Left ventricle myocardium inferior (tissue), 1 donor: ENCODE results near the gene EFNA5. TPM values are rescaled to one million over a fixed set of nuclear protein-coding genes. Genes with fewer than 3 reads are reported as not detected.

Experiments used
- DNase-seq: peaks from one replicate; pipeline ENCODE4 v3.0.0-alpha.2; 2020
- H3K27ac ChIP-seq: fragments of 200-600 bp; replicated peaks from 2 replicates; pipeline ENCODE4 v1.8.0; 2021
- H3K27me3 ChIP-seq: fragments of 200-600 bp; 2 replicates; pipeline ENCODE4 v1.8.0; 2021; ENCODE audit warnings: low read depth
- H3K36me3 ChIP-seq: fragments of 200-600 bp; 2 replicates; pipeline ENCODE4 v1.8.0; 2021
- H3K4me1 ChIP-seq: fragments of 200-600 bp; 2 replicates; pipeline ENCODE4 v1.8.0; 2021
- H3K4me3 ChIP-seq: fragments of 200-600 bp; 2 replicates; pipeline ENCODE4 v1.8.0; 2021; ENCODE audit warnings: mild to moderate bottlenecking, moderate library complexity
- H3K9me3 ChIP-seq: fragments of 200-600 bp; replicated peaks from 2 replicates; pipeline ENCODE4 v1.8.0; 2021
- CTCF ChIP-seq: fragments of 200-600 bp; IDR thresholded peaks from 2 replicates; pipeline ENCODE4 v1.8.0; 2021; ENCODE audit warnings: antibody characterized with exemption, mild to moderate bottlenecking, borderline replicate concordance
- intact Hi-C: fragments of 100-400 bp; cut with micrococcal nuclease; formaldehyde crosslinking; loops from one replicate; pipeline ENCODE4 v1.11.0; 2022
- total RNA-seq: library from RNA; stranded (reverse); fragmentation: NEBNext Ultra II Directional; extraction: Animal tissue kit (Norgen Biotek cat#: 25700); gene quantifications from one replicate; pipeline ENCODE4 v1.2.1, GENCODE V29; 2021
- donor health status: DM: no; HTN: yes; CAD: no; lungs with severe emphysema.

EFNA5 gene
- total RNA-seq, 1 donor from 2014 or later = 28.2 TPM

GRCh38 chr5:107400328-107400727 is 270.4 kb downstream of the EFNA5 start:
- Histone ChIP-seq H3K4me1 (peaks cover 43% of the 10 kb centered on the region), H3K27me3 (no peaks in the 10 kb centered on the region), H3K27ac (no peak overlapping the region), H3K9me3 (no peaks in the 10 kb centered on the region), H3K36me3 (no peaks in the 10 kb centered on the region), H3K4me3 (no peak overlapping the region)
- TF ChIP-seq CTCF = no peak
- intact Hi-C loops = no loop called here
- no peak for DNase-seq

- intact Hi-C loops = no loop called here
- Histone ChIP-seq H3K27ac (no peak overlapping the region), H3K36me3 (no peaks in the 10 kb centered on the region), H3K4me1 (peaks cover 34% of the 10 kb centered on the region), H3K9me3 (no peaks in the 10 kb centered on the region), H3K4me3 (no peak overlapping the region), H3K27me3 (no peaks in the 10 kb centered on the region)
- DNase-seq = no peak
- no peak for TF ChIP-seq CTCF
Observed at GRCh38 chr5:107398703-107399102, 272.0 kb downstream of the EFNA5 start.

GRCh38 chr5:107396351-107396690 is 274.4 kb downstream of the EFNA5 start:
- intact Hi-C loops = no loop called here
- TF ChIP-seq CTCF = no peak

GRCh38 chr5:107395632-107396350 is 274.9 kb downstream of the EFNA5 start:
- intact Hi-C loops = no loop called here
- peaks cover 14% of the 10 kb centered on the region for H3K4me1 ChIP-seq
- DNase-seq = no peak
- TF ChIP-seq CTCF = no peak
- no peaks in the 10 kb centered on the region for H3K9me3 ChIP-seq
- H3K4me3 ChIP-seq = no peak overlapping the region
- no peaks in the 10 kb centered on the region for H3K36me3 ChIP-seq
- H3K27ac ChIP-seq = no peak overlapping the region
- no peaks in the 10 kb centered on the region for H3K27me3 ChIP-seq

More at GRCh38 chr5:107396351-107396690, 274.4 kb downstream of the EFNA5 start:
- Histone ChIP-seq H3K27ac (no peak overlapping the region), H3K27me3 (no peaks in the 10 kb centered on the region), H3K4me1 (peaks cover 14% of the 10 kb centered on the region), H3K4me3 (no peak overlapping the region), H3K36me3 (no peaks in the 10 kb centered on the region), H3K9me3 (no peaks in the 10 kb centered on the region)
- DNase-seq = no peak

GRCh38 chr5:107393851-107394250 is 276.9 kb downstream of the EFNA5 start:
- Histone ChIP-seq H3K27ac (no peak overlapping the region), H3K27me3 (no peaks in the 10 kb centered on the region), H3K4me1 (peaks cover 27% of the 10 kb centered on the region), H3K4me3 (no peak overlapping the region), H3K9me3 (no peaks in the 10 kb centered on the region), H3K36me3 (no peaks in the 10 kb centered on the region)
- intact Hi-C loops = no loop called here
- DNase-seq = no peak
- TF ChIP-seq CTCF = no peak
